G401 (cell line): ENCODE data around the gene SIX3. TPM values are rescaled to one million over a fixed set of nuclear protein-coding genes. Genes with fewer than 3 reads are reported as not detected.

ENCODE experiments used
- DNase-seq: peaks from one replicate; pipeline ENCODE4 v3.0.0-alpha.2; 2015; ENCODE audit warnings: low spot score
- in situ Hi-C: cut with HindIII; loops from 2 replicates; pipeline ENCODE4 v1.10.0; 2016; ENCODE audit warnings: low sequenced_read_pairs, mixed read lengths
- total RNA-seq: library from RNA; depleted of rRNA; stranded (reverse); fragments of >200 nt; shearing (Covaris generic); gene quantifications from 2 replicates; pipeline ENCODE4 v1.2.3, GENCODE V29; 2014; rRNA removed

Gene SIX3
- not detected in 2 replicates for total RNA-seq

- DNase-seq = peak; percentile 36
- in situ Hi-C loops = no loop called here
Measured at GRCh38 chr2:44941551-44942234, at the start of gene SIX3. Gene SIX3, plus strand, starts transcription at chr2:44941702. Its CDS starts 403 bp downstream, at chr2:44942105.

DNA sequence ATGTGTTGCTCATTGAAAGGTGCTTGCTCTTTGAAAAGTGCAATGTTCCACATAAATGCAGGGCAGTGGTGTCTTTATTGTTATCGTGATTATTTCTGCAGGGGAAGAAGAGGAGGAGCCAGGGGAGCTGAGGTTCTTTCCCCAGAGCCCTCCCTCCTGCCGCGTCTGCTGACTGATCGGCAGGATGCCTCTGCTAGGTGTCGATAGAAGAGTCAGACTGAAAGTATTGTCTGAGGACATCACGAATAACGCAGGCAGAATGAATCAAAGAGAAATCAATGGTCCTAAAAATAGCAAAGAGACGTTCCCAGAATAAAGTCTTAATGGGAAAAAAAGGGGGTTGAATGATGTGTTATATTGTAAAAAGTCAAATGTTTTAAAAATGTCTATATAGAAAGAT is 47.4 kb upstream of the SIX3 start:
- DNase-seq = no peak
- in situ Hi-C loops = no loop called here

DNA sequence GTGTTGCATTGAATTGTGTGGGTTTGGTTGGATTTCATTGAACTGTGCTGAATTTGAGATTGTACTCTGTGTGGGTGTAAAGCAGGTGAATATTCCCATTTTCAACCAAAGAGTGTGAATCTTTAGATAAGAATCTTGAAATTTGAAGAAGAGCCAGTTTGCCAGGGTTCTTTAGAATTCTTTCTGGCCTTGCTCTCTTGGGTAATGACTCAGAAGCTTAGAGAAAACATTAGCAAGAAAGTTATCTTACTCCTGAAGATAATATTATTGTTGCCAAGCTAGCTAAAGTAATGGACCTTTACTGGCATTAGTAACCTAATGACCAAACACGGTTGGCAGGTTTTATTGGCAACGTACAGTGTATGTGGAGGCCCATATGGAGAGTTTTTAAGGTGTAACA is 46.4 kb upstream of the SIX3 start:
- in situ Hi-C loops = no loop called here
- DNase-seq = no peak

- DNase-seq = no peak
Measured at GRCh38 chr2:44897406-44897805, 44.1 kb upstream of the SIX3 start.

GRCh38 chr2:44902217-44903137 is 39.0 kb upstream of the SIX3 start:
- DNase-seq = no peak
- in situ Hi-C loops = no loop called here

More at GRCh38 chr2:44897406-44897805, 44.1 kb upstream of the SIX3 start:
- in situ Hi-C loops = no loop called here

- no peak for DNase-seq
- in situ Hi-C loops = no loop called here
Measured at GRCh38 chr2:44904578-44904977, 36.9 kb upstream of the SIX3 start.

DNA sequence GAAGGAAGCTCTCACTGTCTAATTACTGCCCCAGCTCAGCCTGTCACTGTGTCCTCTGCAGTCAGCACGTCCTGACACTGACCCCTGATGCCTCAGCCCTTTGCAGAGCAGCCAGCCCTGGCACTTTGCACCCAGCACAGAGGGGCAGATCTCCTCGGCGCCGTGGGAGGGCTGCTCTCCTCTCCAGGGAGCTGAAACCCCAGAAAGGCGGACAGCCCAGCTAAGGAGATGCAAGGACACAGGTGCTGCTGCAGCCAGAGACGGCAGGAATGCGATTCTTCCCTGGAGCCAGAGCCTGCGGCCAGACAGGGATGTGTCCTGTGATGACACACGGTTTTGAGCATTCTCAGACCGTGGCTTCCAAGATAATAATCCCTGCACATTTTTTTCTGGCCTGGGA is 34.5 kb upstream of the SIX3 start:
- in situ Hi-C loops = no loop called here
- DNase-seq = no peak

DNA sequence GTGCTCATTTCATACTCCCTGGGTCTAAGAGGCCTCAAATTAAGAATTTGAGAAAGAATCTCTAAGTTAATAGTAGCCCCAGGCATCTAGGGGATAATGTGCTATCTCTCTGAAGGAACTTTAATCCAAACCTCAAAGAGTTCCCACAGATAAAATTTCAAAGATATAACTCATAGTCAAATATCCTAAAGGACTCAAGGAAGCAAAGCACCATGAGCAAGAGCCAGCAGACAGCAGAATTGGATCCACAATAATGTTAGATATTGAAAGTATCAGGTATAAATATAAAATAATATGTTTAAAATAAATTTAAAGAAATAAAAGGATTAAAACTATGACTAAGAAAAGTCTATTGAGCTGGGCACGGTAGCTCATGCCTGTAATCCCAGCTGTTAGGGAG is 31.7 kb upstream of the SIX3 start:
- in situ Hi-C loops = loop anchor here (5.0 kb wide), 1 partner anchor 88 kb away; no protein-coding TSS in a partner anchor
- no peak for DNase-seq

- no peak for DNase-seq
- in situ Hi-C loops = loop anchor here (5.0 kb wide), 1 partner anchor 90 kb away; no protein-coding TSS in a partner anchor
Measured at GRCh38 chr2:44912660-44913059, 28.8 kb upstream of the SIX3 start.

DNA sequence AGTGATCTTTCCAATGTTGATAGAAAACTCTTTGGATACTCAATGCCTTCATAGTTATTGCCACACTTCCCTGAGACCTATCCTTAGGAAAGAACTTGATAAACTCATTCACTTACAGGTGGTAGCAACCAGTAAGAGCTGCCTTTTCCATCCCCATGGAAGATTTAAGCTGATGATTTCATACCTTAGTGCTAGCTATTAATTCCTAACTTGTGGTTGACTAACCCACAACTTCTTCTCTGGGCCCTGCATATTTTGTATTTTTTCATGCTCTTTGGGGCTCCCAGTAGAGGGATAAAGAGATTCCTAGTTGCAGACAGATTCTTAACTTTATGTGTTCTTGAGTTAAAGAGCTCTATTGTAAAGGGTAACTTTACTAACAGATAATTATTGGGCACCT is 25.2 kb upstream of the SIX3 start:
- no peak for DNase-seq
- in situ Hi-C loops = no loop called here

- DNase-seq = no peak
- in situ Hi-C loops = no loop called here
Measured at GRCh38 chr2:44918095-44918775, 23.3 kb upstream of the SIX3 start.

- no peak for DNase-seq
Measured at GRCh38 chr2:44920751-44921150, 20.8 kb upstream of the SIX3 start.

DNA sequence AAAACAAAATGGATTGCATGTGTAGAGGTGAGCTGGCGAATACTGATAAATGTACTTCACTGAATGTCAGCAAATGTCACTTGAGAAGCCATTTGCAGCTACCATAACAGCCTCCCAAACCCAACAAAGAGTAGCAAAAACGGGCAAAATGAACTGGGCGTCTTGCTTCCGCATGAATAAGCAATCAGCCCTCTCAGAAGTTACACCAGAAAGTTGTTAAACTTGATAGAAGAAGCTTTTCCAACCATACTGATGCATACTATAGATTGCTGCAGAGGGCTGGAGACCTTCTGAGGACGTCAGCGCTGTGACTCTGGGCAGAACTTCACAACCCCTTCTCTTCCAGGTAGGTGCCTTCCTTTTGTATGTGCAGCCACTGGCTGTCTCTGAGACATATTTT is 18.7 kb upstream of the SIX3 start:
- in situ Hi-C loops = no loop called here
- no peak for DNase-seq

More at GRCh38 chr2:44920751-44921150, 20.8 kb upstream of the SIX3 start:
- in situ Hi-C loops = no loop called here

DNA sequence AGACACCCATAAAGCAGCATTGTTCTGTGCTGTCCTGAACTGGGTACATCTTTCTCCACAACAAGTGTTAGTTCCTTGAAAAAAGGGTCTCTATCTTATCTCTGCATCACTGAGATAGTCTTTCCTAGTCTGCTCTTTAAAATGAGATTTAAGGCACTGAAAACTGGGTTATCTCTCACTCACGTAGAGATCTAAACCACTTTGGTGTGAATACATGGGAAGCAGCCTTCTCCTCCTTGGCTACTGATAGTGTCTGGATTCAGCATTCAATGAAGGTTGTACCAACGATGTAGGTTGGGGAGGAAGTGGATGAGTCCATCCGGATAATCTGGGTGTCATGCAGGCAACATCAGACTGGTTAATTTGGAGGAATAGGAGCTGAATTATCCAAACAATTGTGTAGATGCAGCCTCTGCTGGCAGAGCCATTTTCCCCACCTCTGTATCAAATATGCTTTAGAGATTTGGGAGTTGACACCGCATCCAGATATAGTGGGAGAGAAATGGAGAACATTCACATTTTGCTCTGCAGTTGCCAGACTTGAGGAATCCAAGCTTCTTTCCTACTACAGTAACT is 15.9 kb upstream of the SIX3 start:
- no peak for DNase-seq
- in situ Hi-C loops = no loop called here

DNA sequence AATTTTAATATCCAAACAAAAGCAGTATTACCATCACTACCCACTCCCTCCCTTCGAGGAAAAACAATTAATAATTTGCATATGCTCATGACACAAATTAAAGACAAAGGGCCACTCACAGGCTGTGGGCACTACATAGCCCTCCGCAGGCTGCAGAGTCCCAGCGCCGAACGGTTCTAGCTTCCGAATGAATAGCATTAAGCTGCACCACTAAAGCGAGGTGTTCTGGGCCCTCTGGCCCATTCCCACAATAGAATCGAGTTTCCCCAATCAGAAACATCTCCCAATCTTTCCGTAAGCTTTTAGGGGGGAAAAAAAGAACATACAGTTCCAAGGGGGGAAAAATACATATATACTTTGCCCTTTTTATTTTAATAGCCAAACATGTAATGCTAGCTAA is 14.5 kb upstream of the SIX3 start:
- no peak for DNase-seq
- in situ Hi-C loops = no loop called here

GRCh38 chr2:44927985-44928482 is 13.5 kb upstream of the SIX3 start:
- in situ Hi-C loops = no loop called here
- no peak for DNase-seq

DNA sequence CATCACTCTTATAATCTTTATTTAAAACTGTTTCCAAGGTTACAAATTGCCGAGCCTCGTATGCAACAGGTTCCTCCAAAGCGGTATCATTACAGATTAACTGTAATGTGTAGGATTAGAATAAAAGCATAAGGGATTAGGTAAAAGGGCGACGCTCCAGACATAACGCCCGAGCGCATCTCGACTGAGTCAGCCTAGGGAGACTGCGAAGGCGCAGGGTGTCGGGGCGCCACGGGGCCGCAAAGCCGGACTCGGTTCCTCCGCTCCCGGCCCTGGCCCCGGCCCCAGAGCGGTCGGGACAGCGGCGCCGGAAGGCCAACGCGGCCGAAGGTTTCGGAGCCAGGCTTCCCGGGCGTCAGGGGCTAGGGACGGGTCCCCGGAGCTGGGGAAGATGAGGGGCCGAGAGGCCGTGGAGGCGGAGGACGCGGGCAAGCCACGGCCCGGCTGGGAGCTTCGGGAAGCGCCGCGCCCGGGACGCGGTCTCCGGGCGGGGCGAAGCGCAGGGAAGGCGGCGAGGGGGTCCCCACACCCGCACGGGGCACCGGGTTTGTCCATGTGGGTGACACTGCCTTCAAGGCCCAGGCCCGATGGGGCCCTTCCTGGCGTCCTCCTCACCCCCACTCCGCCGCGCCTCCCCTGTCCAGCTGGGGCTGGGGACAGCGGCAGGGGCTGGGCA is 12.9 kb upstream of the SIX3 start:
- in situ Hi-C loops = no loop called here
- no peak for DNase-seq

GRCh38 chr2:44929159-44929734 is 12.3 kb upstream of the SIX3 start:
- in situ Hi-C loops = no loop called here
- DNase-seq = no peak
